HG03354 (cell line): ENCODE measurements around the gene PPP4R3A.
"Not testable (repeated sequence)": the region's sequence is repeated elsewhere in the genome, so short reads cannot be mapped to it uniquely, and the experiment has no call there.

ENCODE experiments used
- ATAC-seq: cut with Tn5 transposase; IDR thresholded peaks from one replicate; pipeline ENCODE4 v1.9.1; 2021; ENCODE audit warnings: mild to moderate bottlenecking; ENCODE audit not compliant: unreplicated experiment, poor library complexity, severe bottlenecking

Gene PPP4R3A

GRCh38 chr14:91508105-91508504, 2.0 kb downstream of the PPP4R3A start:
- no peak for ATAC-seq

GRCh38 chr14:91506226-91506625, 3.9 kb downstream of the PPP4R3A start:
- ATAC-seq: no peak

GRCh38 chr14:91503000-91503504, 7.1 kb downstream of the PPP4R3A start:
- no peak for ATAC-seq

- no peak for ATAC-seq
These were observed 7.9 kb downstream of the PPP4R3A start for GRCh38 chr14:91501951-91502930.

GRCh38 chr14:91501348-91501747, 8.8 kb downstream of the PPP4R3A start:
- no peak for ATAC-seq

GRCh38 chr14:91496790-91497189, 13.3 kb downstream of the PPP4R3A start:
- peak; percentile 35 for ATAC-seq

- ATAC-seq: not testable (repeated sequence)
These were observed 15.6 kb downstream of the PPP4R3A start for GRCh38 chr14:91494392-91495065.

- ATAC-seq: no peak
These were observed 16.9 kb downstream of the PPP4R3A start for GRCh38 chr14:91493169-91493568.

GRCh38 chr14:91484744-91485143, 25.4 kb downstream of the PPP4R3A start:
- no peak for ATAC-seq

GRCh38 chr14:91484186-91484585, 25.9 kb downstream of the PPP4R3A start:
- no peak for ATAC-seq

- no peak for ATAC-seq
These were observed 27.7 kb downstream of the PPP4R3A start for GRCh38 chr14:91482263-91483013.

- ATAC-seq: no peak
These were observed 32.7 kb downstream of the PPP4R3A start for GRCh38 chr14:91477388-91477787.

- no peak for ATAC-seq
These were observed 37.1 kb downstream of the PPP4R3A start for GRCh38 chr14:91473046-91473445.

- ATAC-seq: no peak
These were observed 39.9 kb downstream of the PPP4R3A start for GRCh38 chr14:91470216-91470615.

- ATAC-seq: no peak
These were observed 43.9 kb downstream of the PPP4R3A start for GRCh38 chr14:91466192-91466591.

- no peak for ATAC-seq
These were observed 45.4 kb downstream of the PPP4R3A start for GRCh38 chr14:91464615-91465205.

GRCh38 chr14:91458612-91459011, 51.5 kb downstream of the PPP4R3A start:
- ATAC-seq: no peak

GRCh38 chr14:91456283-91456682, 53.8 kb downstream of the PPP4R3A start:
- no peak for ATAC-seq

- ATAC-seq: no peak
These were observed 55.5 kb downstream of the PPP4R3A start for GRCh38 chr14:91454580-91454979.

- no peak for ATAC-seq
These were observed 56.0 kb downstream of the PPP4R3A start for GRCh38 chr14:91454155-91454554.
